Left ventricle myocardium inferior (tissue), 1 donor: ENCODE measurements around the gene ZKSCAN1. TPM values are rescaled to one million over a fixed set of nuclear protein-coding genes. Genes with fewer than 3 reads are reported as not detected.
A peak's percentile ranks its signal among the peaks of the same experiment; 100 is the strongest.

Source experiments
- DNase-seq: peaks from one replicate; pipeline ENCODE4 v3.0.0-alpha.2; 2020
- H3K27ac ChIP-seq: fragments of 200-600 bp; replicated peaks from 2 replicates; pipeline ENCODE4 v1.8.0; 2021
- H3K27me3 ChIP-seq: fragments of 200-600 bp; 2 replicates; pipeline ENCODE4 v1.8.0; 2021; ENCODE audit warnings: low read depth
- H3K36me3 ChIP-seq: fragments of 200-600 bp; 2 replicates; pipeline ENCODE4 v1.8.0; 2021
- H3K4me1 ChIP-seq: fragments of 200-600 bp; 2 replicates; pipeline ENCODE4 v1.8.0; 2021
- H3K4me3 ChIP-seq: fragments of 200-600 bp; 2 replicates; pipeline ENCODE4 v1.8.0; 2021; ENCODE audit warnings: mild to moderate bottlenecking, moderate library complexity
- H3K9me3 ChIP-seq: fragments of 200-600 bp; replicated peaks from 2 replicates; pipeline ENCODE4 v1.8.0; 2021
- intact Hi-C: fragments of 100-400 bp; cut with micrococcal nuclease; formaldehyde crosslinking; loops from one replicate; pipeline ENCODE4 v1.11.0; 2022
- total RNA-seq: library from RNA; stranded (reverse); fragmentation: NEBNext Ultra II Directional; extraction: Animal tissue kit (Norgen Biotek cat#: 25700); gene quantifications from one replicate; pipeline ENCODE4 v1.2.1, GENCODE V29; 2021
- TF ChIP-seq, protein P1 (sequence below): fragments of 200-600 bp; IDR thresholded peaks from 2 replicates; pipeline ENCODE4 v1.8.0; 2021; ENCODE audit warnings: antibody characterized with exemption, mild to moderate bottlenecking, borderline replicate concordance
- donor health status: DM: no; HTN: yes; CAD: no; lungs with severe emphysema.

The ZKSCAN1 gene
- total RNA-seq, 1 donor from 2014 or later: 37.1 TPM

DNA sequence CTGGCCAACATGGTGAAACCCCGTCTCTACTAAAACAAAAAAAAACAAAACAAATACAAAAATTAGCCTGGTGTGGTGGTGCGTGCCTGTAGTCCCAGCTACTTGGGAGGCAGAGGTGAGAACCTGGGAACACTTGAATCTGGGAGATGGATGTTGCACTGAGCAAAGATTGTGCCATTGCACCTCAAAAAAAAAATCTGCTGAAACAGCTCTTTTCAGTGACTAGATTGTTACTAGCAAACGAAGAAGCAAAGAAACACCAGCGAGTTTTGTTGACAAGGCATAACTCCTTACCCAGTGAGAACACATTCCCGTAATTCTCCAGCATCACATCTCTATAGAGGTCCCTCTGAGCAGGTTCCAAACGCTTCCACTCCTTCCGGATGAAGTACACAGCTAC lies 59.4 kb downstream of the ZKSCAN1 start:
- H3K36me3 ChIP-seq: peaks cover 91% of the 10 kb centered on the region
- intact Hi-C loops: no loop called here
- peaks cover 37% of the 10 kb centered on the region for H3K9me3 ChIP-seq
- no peaks in the 10 kb centered on the region for H3K27me3 ChIP-seq
- H3K4me1 ChIP-seq: peaks cover 25% of the 10 kb centered on the region
- H3K27ac ChIP-seq: no peak overlapping the region
- TF ChIP-seq, protein P1, sequence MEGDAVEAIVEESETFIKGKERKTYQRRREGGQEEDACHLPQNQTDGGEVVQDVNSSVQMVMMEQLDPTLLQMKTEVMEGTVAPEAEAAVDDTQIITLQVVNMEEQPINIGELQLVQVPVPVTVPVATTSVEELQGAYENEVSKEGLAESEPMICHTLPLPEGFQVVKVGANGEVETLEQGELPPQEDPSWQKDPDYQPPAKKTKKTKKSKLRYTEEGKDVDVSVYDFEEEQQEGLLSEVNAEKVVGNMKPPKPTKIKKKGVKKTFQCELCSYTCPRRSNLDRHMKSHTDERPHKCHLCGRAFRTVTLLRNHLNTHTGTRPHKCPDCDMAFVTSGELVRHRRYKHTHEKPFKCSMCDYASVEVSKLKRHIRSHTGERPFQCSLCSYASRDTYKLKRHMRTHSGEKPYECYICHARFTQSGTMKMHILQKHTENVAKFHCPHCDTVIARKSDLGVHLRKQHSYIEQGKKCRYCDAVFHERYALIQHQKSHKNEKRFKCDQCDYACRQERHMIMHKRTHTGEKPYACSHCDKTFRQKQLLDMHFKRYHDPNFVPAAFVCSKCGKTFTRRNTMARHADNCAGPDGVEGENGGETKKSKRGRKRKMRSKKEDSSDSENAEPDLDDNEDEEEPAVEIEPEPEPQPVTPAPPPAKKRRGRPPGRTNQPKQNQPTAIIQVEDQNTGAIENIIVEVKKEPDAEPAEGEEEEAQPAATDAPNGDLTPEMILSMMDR: no peak
- H3K4me3 ChIP-seq: no peak overlapping the region
- DNase-seq: no peak

DNA sequence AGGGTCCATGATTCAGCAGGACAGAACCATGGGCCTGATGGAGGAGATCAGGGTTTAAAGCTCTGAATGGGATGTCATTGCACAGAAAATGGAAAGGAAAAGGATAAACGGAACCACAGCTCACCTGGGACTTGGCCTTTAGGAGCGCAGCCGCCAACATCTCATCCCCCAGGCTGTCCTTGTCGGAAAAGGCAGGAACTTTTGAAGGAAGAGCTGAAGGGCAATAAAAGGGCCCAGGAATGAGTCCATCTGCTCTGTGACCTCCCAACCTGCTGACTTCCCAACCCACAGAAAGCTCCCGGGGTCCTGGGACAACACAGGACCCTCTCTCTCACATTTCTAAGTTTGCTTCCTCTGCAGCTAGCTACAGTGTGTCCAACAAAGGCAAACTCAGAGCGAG lies 60.0 kb downstream of the ZKSCAN1 start:
- intact Hi-C loops: no loop called here
- peaks cover 88% of the 10 kb centered on the region for H3K36me3 ChIP-seq

DNA sequence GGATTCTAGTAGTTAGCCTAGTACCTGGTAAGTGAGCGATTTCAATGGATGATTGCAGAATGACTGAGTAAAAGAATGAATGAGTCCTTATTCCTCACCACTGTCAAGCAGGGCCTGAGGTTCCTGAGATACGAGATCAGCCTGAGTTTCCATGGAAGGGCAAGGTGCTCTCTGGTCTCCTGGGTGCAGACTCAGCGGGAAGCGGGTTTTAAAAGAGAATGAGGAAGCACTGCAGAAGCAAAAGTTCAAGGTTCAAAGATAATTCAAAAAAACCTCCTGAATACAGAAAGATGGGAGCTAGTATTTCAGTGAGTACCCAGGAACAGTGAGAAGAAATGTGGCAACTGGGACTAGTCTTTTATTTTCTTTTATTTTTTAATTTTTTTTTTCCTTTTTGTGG lies 61.8 kb downstream of the ZKSCAN1 start:
- intact Hi-C loops: no loop called here
- TF ChIP-seq, protein P1: no peak
- DNase-seq: no peak

More for the DNA sequence above, 60.0 kb downstream of the ZKSCAN1 start:
- Histone ChIP-seq H3K4me3 (no peak overlapping the region), H3K27ac (no peak overlapping the region), H3K27me3 (no peaks in the 10 kb centered on the region), H3K4me1 (peaks cover 31% of the 10 kb centered on the region), H3K9me3 (peaks cover 31% of the 10 kb centered on the region)
- no peak for DNase-seq
- TF ChIP-seq, protein P1: no peak

DNA sequence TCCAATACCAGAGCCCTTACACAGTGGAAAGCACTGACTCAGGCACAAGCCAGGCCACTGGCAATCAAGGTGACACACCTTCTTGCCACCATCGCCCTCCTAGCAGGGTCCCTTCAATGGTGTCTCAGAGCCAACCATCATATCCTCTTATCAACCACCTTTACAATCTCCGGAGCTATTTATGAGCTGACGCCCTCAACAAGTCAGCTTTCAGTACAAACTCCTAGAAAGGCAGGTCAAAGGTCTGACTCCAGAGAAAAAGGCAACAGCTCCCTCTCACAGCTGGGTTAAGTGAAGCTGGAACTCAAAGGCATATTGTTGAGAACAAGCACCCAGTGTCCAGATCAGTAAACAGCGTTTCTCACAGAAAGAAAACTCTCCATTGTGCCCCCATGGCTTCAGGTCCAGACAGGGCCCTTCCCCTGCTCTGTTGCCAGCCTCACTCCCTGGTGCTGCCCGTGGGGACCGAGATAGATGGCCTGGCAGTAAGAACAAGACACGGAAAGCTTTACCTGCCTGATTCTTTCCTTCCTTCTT lies 63.7 kb downstream of the ZKSCAN1 start:
- Histone ChIP-seq H3K36me3 (peaks cover 52% of the 10 kb centered on the region), H3K27me3 (no peaks in the 10 kb centered on the region), H3K4me3 (no peak overlapping the region), H3K4me1 (peaks cover 48% of the 10 kb centered on the region), H3K27ac (no peak overlapping the region), H3K9me3 (no peaks in the 10 kb centered on the region)
- DNase-seq: no peak
- intact Hi-C loops: no loop called here
- TF ChIP-seq, protein P1: no peak

More for the DNA sequence above, 61.8 kb downstream of the ZKSCAN1 start:
- no peak overlapping the region for H3K27ac ChIP-seq
- no peaks in the 10 kb centered on the region for H3K27me3 ChIP-seq
- H3K4me3 ChIP-seq: no peak overlapping the region
- peaks cover 70% of the 10 kb centered on the region for H3K36me3 ChIP-seq
- H3K4me1 ChIP-seq: peaks cover 40% of the 10 kb centered on the region
- H3K9me3 ChIP-seq: peaks cover 13% of the 10 kb centered on the region

DNA sequence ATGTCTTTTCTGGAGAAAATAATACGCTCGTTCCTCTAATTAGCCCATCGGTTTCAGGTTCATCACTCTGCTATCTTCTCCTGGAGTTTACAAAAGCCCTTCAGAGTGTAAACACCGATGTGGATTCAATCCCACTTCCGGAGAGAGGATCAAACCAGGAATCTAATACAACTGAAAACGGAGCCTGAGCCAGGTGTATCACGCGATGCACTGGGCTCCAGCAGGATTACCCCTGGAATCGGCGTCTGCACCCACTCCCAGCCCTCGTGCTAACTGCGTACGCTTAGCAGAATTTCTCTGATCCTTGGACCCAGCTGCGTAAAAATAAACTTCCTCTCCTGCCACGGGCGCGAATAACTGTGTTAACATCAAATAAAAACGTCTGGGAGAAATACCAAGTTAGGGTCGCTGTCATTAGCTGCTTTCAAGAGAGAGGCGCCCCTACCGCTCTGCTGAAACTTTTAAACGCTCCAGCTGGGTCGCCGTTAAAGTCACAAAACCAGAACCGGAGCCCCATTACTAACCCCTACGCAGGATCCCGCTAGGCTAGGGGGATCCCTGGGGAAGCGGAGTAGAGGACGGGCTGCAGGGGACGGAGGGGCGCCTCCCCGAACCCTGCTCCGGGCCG lies 65.6 kb downstream of the ZKSCAN1 start:
- TF ChIP-seq, protein P1: no peak
- Histone ChIP-seq H3K27me3 (no peaks in the 10 kb centered on the region), H3K4me3 (peak overlapping the region; percentile 77), H3K36me3 (peaks cover 32% of the 10 kb centered on the region), H3K4me1 (peaks cover 48% of the 10 kb centered on the region), H3K27ac (peak overlapping the region; percentile 87), H3K9me3 (no peaks in the 10 kb centered on the region)
- intact Hi-C loops: loop anchor here (10.0 kb wide), 1 partner anchor 86 kb away; no protein-coding TSS in a partner anchor
- no peak for DNase-seq
